Spleen (tissue), 11 donors: ENCODE measurements around the gene LBR. TPM values are rescaled to one million over a fixed set of nuclear protein-coding genes. Genes with fewer than 3 reads are reported as not detected.

ENCODE experiments used
- DNase-seq: peaks from one replicate; pipeline ENCODE4 v3.0.0-alpha.2; 2020
- H3K27ac ChIP-seq, 8 donors: fragments of 200-600 bp; sonication (generic) in 7 of 8; 1 replicate in 4 of 8; 2 replicates in 4 of 8; pipeline versions ENCODE4 v1.5.0 to v1.8.0; 2016 to 2021; ENCODE audit warnings: inconsistent platforms in 4 of 8, mild to moderate bottlenecking in 4 of 8, moderate library complexity in 1 of 8
- H3K27me3 ChIP-seq, 7 donors: fragments of 200-600 bp; sonication (generic) in 6 of 7; replicated peaks in 1 of 7; 1 replicate in 4 of 7; 2 replicates in 3 of 7; pipeline versions ENCODE4 v1.5.0 to v1.8.0; 2016 to 2021; ENCODE audit warnings: inconsistent platforms in 3 of 7, mild to moderate bottlenecking in 1 of 7
- H3K36me3 ChIP-seq, 6 donors: fragments of 200-600 bp; sonication (generic) in 5 of 6; 1 replicate in 4 of 6; 2 replicates in 2 of 6; pipeline versions ENCODE4 v1.5.0 to v1.8.0; 2016 to 2021; ENCODE audit warnings: inconsistent platforms in 2 of 6
- H3K4me1 ChIP-seq, 6 donors: fragments of 200-600 bp; sonication (generic) in 5 of 6; 1 replicate in 3 of 6; 2 replicates in 3 of 6; pipeline versions ENCODE4 v1.5.0 to v1.8.0; 2016 to 2021; ENCODE audit warnings: inconsistent platforms in 3 of 6
- H3K4me3 ChIP-seq, 8 donors: fragments of 200-600 bp; sonication (generic) in 7 of 8; 1 replicate in 4 of 8; 2 replicates in 4 of 8; pipeline versions ENCODE4 v1.5.0 to v1.8.0; 2016 to 2021; ENCODE audit warnings: inconsistent platforms in 4 of 8, mild to moderate bottlenecking in 4 of 8, moderate library complexity in 2 of 8
- H3K9me3 ChIP-seq, 8 donors: fragments of 200-600 bp; sonication (generic) in 7 of 8; 1 replicate in 4 of 8; 2 replicates in 4 of 8; pipeline versions ENCODE4 v1.5.0 to v1.8.0; 2016 to 2021; ENCODE audit warnings: inconsistent platforms in 4 of 8
- POLR2A ChIP-seq, 3 donors: fragments of 450-650 bp; IDR thresholded peaks; one replicate each; pipeline ENCODE4 v1.5.1; 2017; ENCODE audit warnings: antibody characterized with exemption in 3 of 3, mild to moderate bottlenecking in 1 of 3
- POLR2AphosphoS5 ChIP-seq, 3 donors: sonication (generic); formaldehyde crosslinking; IDR thresholded peaks; one replicate each; pipeline ENCODE4 v1.5.1; 2017; ENCODE audit warnings: antibody characterized with exemption in 3 of 3
- WGBS, 5 donors: extraction: QIAGEN DNeasy Blood & Tissue Kit in 3 of 5; methylation state at CpG; one replicate each; pipeline versions ENCODE4 v1.1.5 to v1.1.7; 2013 to 2018; 5-methylcytosine and 5-hydroxymethylcytosine counted together
- intact Hi-C: fragments of 100-400 bp; cut with DNase I; formaldehyde crosslinking; loops from one replicate; pipeline ENCODE4 v1.15.0; 2023; ENCODE audit warnings: low total_unique reads
- polyA plus RNA-seq, 3 donors: library from polyadenylated mRNA; stranded (reverse); fragments of 200-250 nt; gene quantifications; one replicate each; pipeline ENCODE4 v1.2.1, GENCODE V29; 2013
- total RNA-seq, 7 donors: library from RNA; depleted of rRNA in 3 of 7; stranded (reverse); fragments of >200 nt in 3 of 7; fragmentation: NEBNext Ultra II Directional in 4 of 7; extraction: Animal tissue kit (Norgen Biotek cat#: 25700) in 4 of 7; gene quantifications; one replicate each; pipeline versions ENCODE4 v1.1.0 to v1.2.1, GENCODE V29; 2016 to 2021
- TF ChIP-seq, protein P1 (sequence below), 11 experiments: fragments of 200-600 bp in 7 of 11; fragments of 450-650 bp in 4 of 11; sonication (generic) in 4 of 11; IDR thresholded peaks in 8 of 11; conservative IDR thresholded peaks in 3 of 11; 1 replicate in 7 of 11; 2 replicates in 4 of 11; pipeline versions ENCODE4 v1.4.0 to v1.8.0; 2016 to 2021; ENCODE audit warnings: antibody characterized with exemption in 11 of 11, inconsistent platforms in 4 of 11, mild to moderate bottlenecking in 1 of 11
- donor health status: healthy with polysubstance abuse.
- donor health status: DM: no; HTN: no; CAD: no; lungs with moderate emphysema.
- donor health status: DM: no; HTN: no; CAD: no.
- donor health status: Bipolar disorder and iron deficiency.
- donor health status: healthy.
- donor health status: DM: no; HTN: no; CAD: no.
- donor health status: DM: yes; HTN: yes; CAD: no.

The LBR gene
- total and polyA plus RNA-seq, 10 donors, result 20.8 to 157 (median 87.9) TPM

DNA sequence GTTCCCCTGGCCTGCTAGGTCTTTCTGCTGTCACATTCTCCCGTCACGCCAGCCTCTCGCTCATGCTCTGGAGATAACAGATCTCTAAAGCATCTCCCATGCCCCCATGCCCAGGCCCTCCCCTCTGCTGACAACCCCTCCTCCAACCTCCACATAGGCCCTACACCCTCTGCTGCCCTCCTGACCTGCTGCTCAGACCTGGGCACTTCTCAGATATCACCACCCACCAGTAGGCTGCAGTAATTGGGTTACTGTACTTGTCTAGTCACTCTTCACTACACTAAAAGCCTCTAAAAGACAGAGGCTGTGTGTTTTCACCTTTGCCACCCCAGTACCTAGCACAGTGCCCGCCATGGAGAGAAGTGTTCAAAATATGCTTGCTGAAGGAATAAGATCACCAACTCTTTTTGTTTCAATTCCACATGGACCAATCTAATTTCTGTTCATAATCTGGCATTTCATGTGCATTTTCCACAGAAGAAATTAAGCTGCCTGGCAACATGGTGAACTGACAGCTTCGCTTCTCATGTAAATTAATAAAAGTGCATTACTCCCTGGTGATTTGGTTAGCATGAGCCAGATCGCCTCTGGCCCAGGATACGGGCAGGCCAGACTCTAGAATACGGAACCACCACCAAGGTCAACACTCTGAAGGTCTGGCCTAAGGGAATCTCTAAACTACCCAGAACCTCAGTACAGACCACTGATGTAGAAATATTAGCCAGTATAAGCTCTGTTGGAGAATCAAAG, 20.7 kb downstream of the LBR start:
- peaks cover 0 to 100% (median 81%) of the 10 kb centered on the region in 6 donors for H3K36me3 ChIP-seq
- no peaks in the 10 kb centered on the region for H3K27me3 ChIP-seq
- 94 to 97% (median 97%) methylated on average over 8 of the region's 8 CpGs for WGBS, 5 donors
- H3K27ac ChIP-seq, result no peak overlapping the region
- no peaks in the 10 kb centered on the region for H3K4me1 ChIP-seq
- no peak for DNase-seq
- no peaks in the 10 kb centered on the region for H3K9me3 ChIP-seq
- no peak overlapping the region for H3K4me3 ChIP-seq
- intact Hi-C loops, result no loop called here
- TF ChIP-seq POLR2AphosphoS5 (IDR thresholded peaks at IDR 0.05) (no peak), POLR2A (IDR thresholded peaks at IDR 0.05) (no peak)
- TF ChIP-seq, protein P1, sequence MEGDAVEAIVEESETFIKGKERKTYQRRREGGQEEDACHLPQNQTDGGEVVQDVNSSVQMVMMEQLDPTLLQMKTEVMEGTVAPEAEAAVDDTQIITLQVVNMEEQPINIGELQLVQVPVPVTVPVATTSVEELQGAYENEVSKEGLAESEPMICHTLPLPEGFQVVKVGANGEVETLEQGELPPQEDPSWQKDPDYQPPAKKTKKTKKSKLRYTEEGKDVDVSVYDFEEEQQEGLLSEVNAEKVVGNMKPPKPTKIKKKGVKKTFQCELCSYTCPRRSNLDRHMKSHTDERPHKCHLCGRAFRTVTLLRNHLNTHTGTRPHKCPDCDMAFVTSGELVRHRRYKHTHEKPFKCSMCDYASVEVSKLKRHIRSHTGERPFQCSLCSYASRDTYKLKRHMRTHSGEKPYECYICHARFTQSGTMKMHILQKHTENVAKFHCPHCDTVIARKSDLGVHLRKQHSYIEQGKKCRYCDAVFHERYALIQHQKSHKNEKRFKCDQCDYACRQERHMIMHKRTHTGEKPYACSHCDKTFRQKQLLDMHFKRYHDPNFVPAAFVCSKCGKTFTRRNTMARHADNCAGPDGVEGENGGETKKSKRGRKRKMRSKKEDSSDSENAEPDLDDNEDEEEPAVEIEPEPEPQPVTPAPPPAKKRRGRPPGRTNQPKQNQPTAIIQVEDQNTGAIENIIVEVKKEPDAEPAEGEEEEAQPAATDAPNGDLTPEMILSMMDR (IDR thresholded peaks at IDR 0.05 in 8 of 11, conservative IDR thresholded peaks at IDR 0.05 in 3 of 11), result no peak

DNA sequence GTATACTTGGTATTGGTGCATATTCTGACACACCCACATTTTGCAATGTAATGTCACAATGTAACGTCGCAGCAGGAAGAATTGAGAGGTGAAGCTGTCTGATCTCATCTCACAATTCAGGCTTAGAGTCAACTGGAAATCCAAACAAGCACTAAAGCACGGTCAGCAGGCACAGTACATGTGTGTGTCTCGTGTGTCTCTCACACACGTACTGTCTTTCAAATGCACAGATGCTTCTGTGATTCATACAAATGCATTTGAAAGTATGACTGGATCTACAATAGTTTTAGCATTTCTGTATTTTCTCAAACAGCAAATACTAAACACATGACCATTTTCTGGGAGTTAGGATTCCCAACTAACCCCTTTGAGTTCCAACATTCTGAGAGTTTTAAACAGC, 26.9 kb downstream of the LBR start:
- no peak overlapping the region for H3K4me3 ChIP-seq
- WGBS, 5 donors, result 73 to 93% (median 85%) methylated on average over 5 of the region's 5 CpGs
- no peaks in the 10 kb centered on the region for H3K27me3 ChIP-seq
- intact Hi-C loops, result no loop called here
- no peak for TF ChIP-seq POLR2AphosphoS5 (IDR thresholded peaks at IDR 0.05)
- TF ChIP-seq, protein P1 (IDR thresholded peaks at IDR 0.05 in 8 of 11, conservative IDR thresholded peaks at IDR 0.05 in 3 of 11), result no peak
- no peak for TF ChIP-seq POLR2A (IDR thresholded peaks at IDR 0.05)
- H3K9me3 ChIP-seq, result no peaks in the 10 kb centered on the region
- H3K36me3 ChIP-seq, result peaks cover 0 to 100% (median 58%) of the 10 kb centered on the region in 6 donors
- H3K27ac ChIP-seq, result no peak overlapping the region
- DNase-seq, result no peak
- H3K4me1 ChIP-seq, result no peaks in the 10 kb centered on the region

DNA sequence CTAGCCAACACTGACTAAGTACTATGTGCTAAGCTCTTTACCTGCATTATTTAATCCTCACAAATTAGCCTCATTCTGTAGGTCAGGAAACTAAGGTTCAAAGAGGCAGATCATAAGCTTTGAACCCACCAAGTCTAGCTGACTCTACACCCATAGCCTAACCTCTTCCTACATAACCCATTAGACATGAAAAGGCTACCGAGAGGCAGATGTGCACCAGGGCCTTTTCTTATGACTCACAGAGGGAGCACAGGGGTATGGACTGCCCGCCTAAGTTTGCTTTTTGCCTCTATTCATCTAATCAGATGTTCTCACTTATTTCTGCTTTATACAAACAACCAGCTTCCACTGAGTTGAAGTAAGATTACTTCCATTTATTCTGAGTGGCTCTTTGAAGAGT, 31.5 kb downstream of the LBR start:
- Histone ChIP-seq H3K9me3 (no peaks in the 10 kb centered on the region), H3K4me3 (no peak overlapping the region), H3K27ac (no peak overlapping the region), H3K36me3 (peaks cover 0 to 82% (median 22%) of the 10 kb centered on the region in 6 donors), H3K27me3 (no peaks in the 10 kb centered on the region), H3K4me1 (no peaks in the 10 kb centered on the region)
- no peak for DNase-seq
- 63 to 94% (median 85%) methylated on average over 2 of the region's 2 CpGs for WGBS, 5 donors
- TF ChIP-seq POLR2A (IDR thresholded peaks at IDR 0.05) (no peak), POLR2AphosphoS5 (IDR thresholded peaks at IDR 0.05) (no peak)
- TF ChIP-seq, protein P1 (IDR thresholded peaks at IDR 0.05 in 8 of 11, conservative IDR thresholded peaks at IDR 0.05 in 3 of 11), result no peak
- intact Hi-C loops, result no loop called here

DNA sequence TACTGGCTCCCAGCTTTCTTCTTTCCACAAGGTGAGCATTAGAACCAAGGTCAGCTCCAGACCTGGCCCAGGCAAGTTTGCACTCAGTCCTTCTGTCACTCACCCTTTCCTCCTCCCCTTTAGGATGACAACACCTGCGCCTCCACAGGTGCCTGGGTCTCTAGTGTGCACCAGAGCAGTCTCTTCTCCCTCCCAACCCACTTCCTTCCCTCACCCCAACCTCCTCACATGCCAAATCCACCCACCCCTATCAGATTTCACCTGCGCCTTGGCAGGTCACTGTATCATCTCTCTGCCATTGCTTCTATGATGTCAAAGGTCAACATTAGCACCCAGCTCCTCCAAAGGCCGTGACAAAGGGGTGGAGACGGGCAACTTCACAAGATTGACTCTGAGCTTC, 38.0 kb downstream of the LBR start:
- no peaks in the 10 kb centered on the region for H3K9me3 ChIP-seq
- no peaks in the 10 kb centered on the region for H3K4me1 ChIP-seq
- H3K4me3 ChIP-seq, result no peak overlapping the region
- TF ChIP-seq, protein P1 (IDR thresholded peaks at IDR 0.05 in 8 of 11, conservative IDR thresholded peaks at IDR 0.05 in 3 of 11), result no peak
- TF ChIP-seq POLR2A (IDR thresholded peaks at IDR 0.05) (no peak), POLR2AphosphoS5 (IDR thresholded peaks at IDR 0.05) (no peak)
- no peak overlapping the region for H3K27ac ChIP-seq
- 83 to 96% (median 86%) methylated on average over 4 of the region's 4 CpGs for WGBS, 5 donors
- peaks cover 0 to 32% (median 0%) of the 10 kb centered on the region in 6 donors for H3K36me3 ChIP-seq
- intact Hi-C loops, result no loop called here
- H3K27me3 ChIP-seq, result no peaks in the 10 kb centered on the region
- no peak for DNase-seq
